ENCODE results near the gene ERP29. TPM values are rescaled to one million over a fixed set of nuclear protein-coding genes. Genes with fewer than 3 reads are reported as not detected.
A peak's percentile ranks its signal among the peaks of the same experiment; 100 is the strongest.

ERP29 gene
- total and polyA plus RNA-seq, 3 experiments from 2014 or later = 87.4 to 188 (median 88.0) TPM

GRCh38 chr12:112013601-112014402 lies 576 bp downstream of the ERP29 start:
- DNase-seq = peak; percentile 52 to 79 (median 60)
- CTCF ChIA-PET = interaction anchor here (1.0 to 5.2 kb wide), 19 partner anchors 9 to 373 kb away, joined by 3 to 129 read pairs (median 5); partner anchors contain the start of gene MAPKAPK5
- H3K4me1 Mint-ChIP-seq = peaks cover 62 to 80% (median 74%) of the 10 kb centered on the region in 3 donors

GRCh38 chr12:112015938-112016337 lies 2.7 kb downstream of the ERP29 start:
- Histone ChIP-seq H3K36me3 (ENCODE audit: insufficient read depth, low read length) (peaks cover 34% of the 10 kb centered on the region), H3K4me1 (ENCODE audit: insufficient read depth, low read length) (peaks cover 66% of the 10 kb centered on the region), H3K27ac (ENCODE audit: low read depth, low read length) (no peak overlapping the region), H3K4me3 (ENCODE audit: low read length) (no peak overlapping the region), H3K27me3 (ENCODE audit: insufficient read depth, low read length, poor library complexity, severe bottlenecking) (no peaks in the 10 kb centered on the region), H3K9me3 (ENCODE audit: low read length) (no peaks in the 10 kb centered on the region)
- Mint-ChIP-seq H3K27ac (peak overlapping the region; percentile 49 to 91 (median 82)), H3K4me1 (peaks cover 69 to 85% (median 83%) of the 10 kb centered on the region in 3 donors), H3K27me3 (no peaks in the 10 kb centered on the region), H3K9me3 (no peaks in the 10 kb centered on the region), H3K36me3 (peaks cover 9 to 73% (median 20%) of the 10 kb centered on the region in 3 donors), H3K4me3 (peak overlapping the region; percentile 40 to 87 (median 63))
- ChIA-PET CTCF (interaction anchor here (1.0 to 5.2 kb wide), 3 partner anchors 18 to 72 kb away, joined by 4 to 129 read pairs (median 5); no protein-coding TSS in a partner anchor), POLR2A (interaction anchor here (1.1 kb wide), 1 partner anchor 12 kb away, joined by 4 read pairs; no protein-coding TSS in a partner anchor)
- no peak for DNase-seq

More at GRCh38 chr12:112013601-112014402, 576 bp downstream of the ERP29 start:
- Mint-ChIP-seq H3K36me3 (peaks cover 9 to 53% (median 22%) of the 10 kb centered on the region in 3 donors), H3K27ac (peak overlapping the region; percentile 88 to 100 (median 97)), H3K9me3 (no peaks in the 10 kb centered on the region), H3K4me3 (peak overlapping the region; percentile 83 to 98 (median 93)), H3K27me3 (no peaks in the 10 kb centered on the region)
- Histone ChIP-seq H3K9me3 (ENCODE audit: low read length) (no peaks in the 10 kb centered on the region), H3K27ac (ENCODE audit: low read depth, low read length) (peak overlapping the region; percentile 93), H3K36me3 (ENCODE audit: insufficient read depth, low read length) (peaks cover 17% of the 10 kb centered on the region), H3K4me3 (ENCODE audit: low read length) (peak overlapping the region; percentile 90), H3K27me3 (ENCODE audit: insufficient read depth, low read length, poor library complexity, severe bottlenecking) (no peaks in the 10 kb centered on the region), H3K4me1 (ENCODE audit: insufficient read depth, low read length) (peaks cover 61% of the 10 kb centered on the region)
- POLR2A ChIA-PET = interaction anchor here (0.5 to 3.9 kb wide), 15 partner anchors 12 to 404 kb away, joined by 3 to 68 read pairs (median 4); partner anchors contain the start of genes MAPKAPK5, NAA25 and TRAFD1

GRCh38 chr12:112017041-112017440 lies 3.8 kb downstream of the ERP29 start:
- Histone ChIP-seq H3K9me3 (ENCODE audit: low read length) (no peaks in the 10 kb centered on the region), H3K27me3 (ENCODE audit: insufficient read depth, low read length, poor library complexity, severe bottlenecking) (no peaks in the 10 kb centered on the region), H3K4me3 (ENCODE audit: low read length) (no peak overlapping the region), H3K27ac (ENCODE audit: low read depth, low read length) (no peak overlapping the region), H3K4me1 (ENCODE audit: insufficient read depth, low read length) (peaks cover 55% of the 10 kb centered on the region), H3K36me3 (ENCODE audit: insufficient read depth, low read length) (peaks cover 38% of the 10 kb centered on the region)
- H3K36me3 Mint-ChIP-seq = peaks cover 9 to 79% (median 16%) of the 10 kb centered on the region in 3 donors
- H3K27me3 Mint-ChIP-seq = no peaks in the 10 kb centered on the region
- no peaks in the 10 kb centered on the region for H3K9me3 Mint-ChIP-seq
- H3K27ac Mint-ChIP-seq = peak overlapping the region in 4 of 8 donors; percentile 0 to 77 (median 50)
- H3K4me3 Mint-ChIP-seq = peak overlapping the region in 1 of 7 donors; percentile 61
- CTCF ChIA-PET = interaction anchor here (1.2 kb wide), 1 partner anchor 38 kb away, joined by 5 read pairs; no protein-coding TSS in a partner anchor
- POLR2A ChIA-PET = interaction anchor here (0.6 to 1.1 kb wide), 3 partner anchors 11 to 19 kb away, joined by 3 to 4 read pairs (median 4); no protein-coding TSS in a partner anchor
- H3K4me1 Mint-ChIP-seq = peaks cover 63 to 82% (median 79%) of the 10 kb centered on the region in 3 donors
- DNase-seq = no peak

GRCh38 chr12:112018571-112019237 lies 5.5 kb downstream of the ERP29 start:
- H3K27me3 ChIP-seq (ENCODE audit: insufficient read depth, low read length, poor library complexity, severe bottlenecking) = no peaks in the 10 kb centered on the region
- peaks cover 61 to 83% (median 76%) of the 10 kb centered on the region in 3 donors for H3K4me1 Mint-ChIP-seq
- DNase-seq = no peak
- H3K9me3 Mint-ChIP-seq = no peaks in the 10 kb centered on the region
- H3K27me3 Mint-ChIP-seq = no peaks in the 10 kb centered on the region
- peaks cover 13 to 82% (median 16%) of the 10 kb centered on the region in 3 donors for H3K36me3 Mint-ChIP-seq
- CTCF ChIA-PET = no interaction called here
- H3K36me3 ChIP-seq (ENCODE audit: insufficient read depth, low read length) = peaks cover 45% of the 10 kb centered on the region
- peak overlapping the region; percentile 1 to 77 (median 58) for H3K27ac Mint-ChIP-seq
- H3K4me3 Mint-ChIP-seq = peak overlapping the region in 2 of 7 donors; percentile 21 to 34
- H3K27ac ChIP-seq (ENCODE audit: low read depth, low read length) = no peak overlapping the region
- POLR2A ChIA-PET = no interaction called here
- no peaks in the 10 kb centered on the region for H3K9me3 ChIP-seq (ENCODE audit: low read length)
- no peak overlapping the region for H3K4me3 ChIP-seq (ENCODE audit: low read length)
- H3K4me1 ChIP-seq (ENCODE audit: insufficient read depth, low read length) = peaks cover 51% of the 10 kb centered on the region

GRCh38 chr12:112020947-112021457 lies 7.8 kb downstream of the ERP29 start:
- Mint-ChIP-seq H3K4me1 (peaks cover 55 to 77% (median 62%) of the 10 kb centered on the region in 3 donors), H3K9me3 (no peaks in the 10 kb centered on the region), H3K27me3 (no peaks in the 10 kb centered on the region), H3K36me3 (peaks cover 7 to 83% (median 15%) of the 10 kb centered on the region in 3 donors), H3K27ac (peak overlapping the region in 5 of 8 donors; percentile 3 to 82 (median 41)), H3K4me3 (peak overlapping the region in 1 of 7 donors; percentile 11)
- H3K27me3 ChIP-seq (ENCODE audit: insufficient read depth, low read length, poor library complexity, severe bottlenecking) = no peaks in the 10 kb centered on the region
- no peaks in the 10 kb centered on the region for H3K9me3 ChIP-seq (ENCODE audit: low read length)
- CTCF ChIA-PET = interaction anchor here (1.2 to 2.5 kb wide), 4 partner anchors 9 to 109 kb away, joined by 3 to 6 read pairs (median 3); no protein-coding TSS in a partner anchor
- POLR2A ChIA-PET = interaction anchor here (0.6 kb wide), 1 partner anchor 20 kb away, joined by 3 read pairs; no protein-coding TSS in a partner anchor
- H3K4me1 ChIP-seq (ENCODE audit: insufficient read depth, low read length) = peaks cover 36% of the 10 kb centered on the region
- DNase-seq = no peak
- H3K36me3 ChIP-seq (ENCODE audit: insufficient read depth, low read length) = peaks cover 38% of the 10 kb centered on the region
- H3K4me3 ChIP-seq (ENCODE audit: low read length) = no peak overlapping the region
- H3K27ac ChIP-seq (ENCODE audit: low read depth, low read length) = no peak overlapping the region

- Mint-ChIP-seq H3K27me3 (no peaks in the 10 kb centered on the region), H3K4me3 (peak overlapping the region in 1 of 7 donors; percentile 15), H3K4me1 (peaks cover 47 to 73% (median 56%) of the 10 kb centered on the region in 3 donors), H3K36me3 (peaks cover 4 to 75% (median 10%) of the 10 kb centered on the region in 3 donors), H3K27ac (peak overlapping the region in 7 of 8 donors; percentile 3 to 74 (median 51)), H3K9me3 (no peaks in the 10 kb centered on the region)
- H3K4me1 ChIP-seq (ENCODE audit: insufficient read depth, low read length) = peaks cover 32% of the 10 kb centered on the region
- H3K36me3 ChIP-seq (ENCODE audit: insufficient read depth, low read length) = peaks cover 32% of the 10 kb centered on the region
- no peak overlapping the region for H3K4me3 ChIP-seq (ENCODE audit: low read length)
- H3K27me3 ChIP-seq (ENCODE audit: insufficient read depth, low read length, poor library complexity, severe bottlenecking) = no peaks in the 10 kb centered on the region
- H3K27ac ChIP-seq (ENCODE audit: low read depth, low read length) = no peak overlapping the region
- CTCF ChIA-PET = interaction anchor here (1.0 to 2.5 kb wide), 3 partner anchors 9 to 78 kb away, joined by 3 to 6 read pairs (median 4); partner anchors contain the start of genes ERP29 and TMEM116
- no peak for DNase-seq
- H3K9me3 ChIP-seq (ENCODE audit: low read length) = no peaks in the 10 kb centered on the region
- POLR2A ChIA-PET = interaction anchor here (0.6 kb wide), 1 partner anchor 53 kb away, joined by 8 read pairs; no protein-coding TSS in a partner anchor
These were observed 9.2 kb downstream of the ERP29 start for GRCh38 chr12:112022241-112023016.
